ENCODE measurements around the gene C1QTNF4. TPM values are rescaled to one million over a fixed set of nuclear protein-coding genes. Genes with fewer than 3 reads are reported as not detected.

Gene C1QTNF4
- total and polyA plus RNA-seq, 2 of the 13 experiments (the other 11 are each of a cell fraction or from before 2014, with no cell fraction given) = not detected

DNA sequence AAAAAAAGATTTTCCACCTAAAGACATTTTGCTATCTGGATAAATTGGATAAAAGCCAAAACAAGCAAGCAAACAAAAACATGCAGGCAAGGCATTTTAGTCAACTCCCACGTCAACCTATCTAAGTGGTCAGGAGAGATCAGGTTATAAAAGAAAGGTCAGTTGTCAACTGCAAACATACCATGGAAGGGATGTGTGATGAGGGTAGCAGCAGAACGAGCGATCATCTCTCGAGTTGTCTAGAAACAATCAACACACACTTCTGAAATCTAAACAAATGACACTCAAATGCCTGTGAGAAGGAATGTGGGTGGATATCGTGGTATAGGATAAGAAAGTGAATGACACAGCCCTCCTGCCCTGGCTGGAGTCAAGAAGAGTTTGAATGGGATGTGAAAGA is 37.3 kb upstream of the C1QTNF4 start:
- no peaks in the 10 kb centered on the region for H3K9me3 ChIP-seq (ENCODE audit: low read length)
- FAIRE-seq (no peak), ATAC-seq (no peak), DNase-seq (ENCODE audit: low spot score) (no peak)
- H2AFZ ChIP-seq (ENCODE audit: low read length) = no peak overlapping the region
- CTCF ChIA-PET (ENCODE audit: low intra/inter-chr PET ratio, low total read pairs) = no interaction called here
- no peak overlapping the region for H3K27ac ChIP-seq (ENCODE audit: extremely low read length, insufficient read depth, low read length)
- no peak overlapping the region for H3K9ac ChIP-seq (ENCODE audit: insufficient read depth, low read depth, low read length)
- H3K4me1 ChIP-seq (ENCODE audit: insufficient read depth, low read length) = no peaks in the 10 kb centered on the region
- no peaks in the 10 kb centered on the region for H3K27me3 ChIP-seq (ENCODE audit: control insufficient read depth in 1 of 2, insufficient read depth in 2 of 2, low read length in 2 of 2)
- WGBS (ENCODE audit: low lambda C conversion rate) = 93% methylated on average over 5 of the region's 5 CpGs
- H4K20me1 ChIP-seq (ENCODE audit: insufficient read depth, low read length) = no peaks in the 10 kb centered on the region
- peaks cover 24 to 63% of the 10 kb centered on the region in 2 experiments; a peak in 4 of 5 replicates for H3K36me3 ChIP-seq (replicated peaks in 1 of 2; ENCODE audit: control insufficient read depth in 1 of 2, insufficient read depth in 2 of 2, low read length in 2 of 2)
- BruUV-seq (replicated peaks) = TSS peak; percentile 18
- TF ChIP-seq, protein P1, sequence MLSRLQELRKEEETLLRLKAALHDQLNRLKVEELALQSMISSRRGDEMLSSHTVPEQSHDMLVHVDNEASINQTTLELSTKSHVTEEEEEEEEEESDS (CRISPR knock-in tag; IDR thresholded peaks at IDR 0.05; ENCODE audit: borderline replicate concordance) = no peak
- TF ChIP-seq, protein P2, sequence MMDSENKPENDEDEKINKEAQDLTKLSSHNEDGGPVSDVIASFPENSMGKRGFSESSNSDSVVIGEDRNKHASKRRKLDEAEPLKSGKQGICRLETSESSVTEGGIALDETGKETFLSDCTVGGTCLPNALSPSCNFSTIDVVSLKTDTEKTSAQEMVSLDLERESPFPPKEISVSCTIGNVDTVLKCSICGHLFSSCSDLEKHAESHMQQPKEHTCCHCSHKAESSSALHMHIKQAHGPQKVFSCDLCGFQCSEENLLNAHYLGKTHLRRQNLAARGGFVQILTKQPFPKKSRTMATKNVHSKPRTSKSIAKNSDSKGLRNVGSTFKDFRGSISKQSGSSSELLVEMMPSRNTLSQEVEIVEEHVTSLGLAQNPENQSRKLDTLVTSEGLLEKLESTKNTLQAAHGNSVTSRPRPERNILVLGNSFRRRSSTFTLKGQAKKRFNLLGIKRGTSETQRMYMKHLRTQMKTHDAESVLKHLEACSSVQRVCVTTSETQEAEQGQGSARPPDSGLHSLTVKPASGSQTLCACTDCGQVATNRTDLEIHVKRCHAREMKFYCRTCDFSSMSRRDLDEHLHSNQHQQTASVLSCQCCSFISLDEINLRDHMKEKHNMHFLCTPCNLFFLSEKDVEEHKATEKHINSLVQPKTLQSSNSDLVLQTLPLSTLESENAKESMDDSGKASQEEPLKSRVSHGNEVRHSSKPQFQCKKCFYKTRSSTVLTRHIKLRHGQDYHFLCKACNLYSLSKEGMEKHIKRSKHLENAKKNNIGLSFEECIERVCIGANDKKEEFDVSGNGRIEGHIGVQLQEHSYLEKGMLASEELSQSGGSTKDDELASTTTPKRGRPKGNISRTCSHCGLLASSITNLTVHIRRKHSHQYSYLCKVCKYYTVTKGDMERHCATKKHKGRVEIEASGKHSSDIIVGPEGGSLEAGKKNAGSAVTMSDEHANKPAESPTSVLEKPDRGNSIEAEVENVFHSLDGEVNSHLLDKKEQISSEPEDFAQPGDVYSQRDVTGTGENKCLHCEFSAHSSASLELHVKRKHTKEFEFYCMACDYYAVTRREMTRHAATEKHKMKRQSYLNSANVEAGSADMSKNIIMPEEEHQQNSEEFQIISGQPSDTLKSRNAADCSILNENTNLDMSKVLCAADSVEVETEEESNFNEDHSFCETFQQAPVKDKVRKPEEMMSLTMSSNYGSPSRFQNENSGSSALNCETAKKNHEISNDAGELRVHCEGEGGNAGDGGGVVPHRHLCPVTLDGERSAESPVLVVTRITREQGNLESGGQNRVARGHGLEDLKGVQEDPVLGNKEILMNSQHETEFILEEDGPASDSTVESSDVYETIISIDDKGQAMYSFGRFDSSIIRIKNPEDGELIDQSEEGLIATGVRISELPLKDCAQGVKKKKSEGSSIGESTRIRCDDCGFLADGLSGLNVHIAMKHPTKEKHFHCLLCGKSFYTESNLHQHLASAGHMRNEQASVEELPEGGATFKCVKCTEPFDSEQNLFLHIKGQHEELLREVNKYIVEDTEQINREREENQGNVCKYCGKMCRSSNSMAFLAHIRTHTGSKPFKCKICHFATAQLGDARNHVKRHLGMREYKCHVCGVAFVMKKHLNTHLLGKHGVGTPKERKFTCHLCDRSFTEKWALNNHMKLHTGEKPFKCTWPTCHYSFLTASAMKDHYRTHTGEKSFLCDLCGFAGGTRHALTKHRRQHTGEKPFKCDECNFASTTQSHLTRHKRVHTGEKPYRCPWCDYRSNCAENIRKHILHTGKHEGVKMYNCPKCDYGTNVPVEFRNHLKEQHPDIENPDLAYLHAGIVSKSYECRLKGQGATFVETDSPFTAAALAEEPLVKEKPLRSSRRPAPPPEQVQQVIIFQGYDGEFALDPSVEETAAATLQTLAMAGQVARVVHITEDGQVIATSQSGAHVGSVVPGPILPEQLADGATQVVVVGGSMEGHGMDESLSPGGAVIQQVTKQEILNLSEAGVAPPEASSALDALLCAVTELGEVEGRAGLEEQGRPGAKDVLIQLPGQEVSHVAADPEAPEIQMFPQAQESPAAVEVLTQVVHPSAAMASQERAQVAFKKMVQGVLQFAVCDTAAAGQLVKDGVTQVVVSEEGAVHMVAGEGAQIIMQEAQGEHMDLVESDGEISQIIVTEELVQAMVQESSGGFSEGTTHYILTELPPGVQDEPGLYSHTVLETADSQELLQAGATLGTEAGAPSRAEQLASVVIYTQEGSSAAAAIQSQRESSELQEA (CRISPR knock-in tag; IDR thresholded peaks at IDR 0.05; ENCODE audit: not compliant biosample characterization) = no peak
- TF ChIP-seq ZNF569 (CRISPR knock-in tag; IDR thresholded peaks at IDR 0.05; ENCODE audit: borderline replicate concordance) (no peak), KAT2B (IDR thresholded peaks at IDR 0.05; ENCODE audit: borderline replicate concordance, low read depth, low read length) (no peak), CEBPB (IDR thresholded peaks at IDR 0.05; ENCODE audit: borderline replicate concordance, low read depth, low read length) (no peak), BRCA1 (CRISPR knock-in tag; IDR thresholded peaks at IDR 0.05) (no peak)
- in situ Hi-C loops (cut with HindIII; ENCODE audit: extremely low pct_ligation_motif_present, low pct_unique_long_range_greater_than_20kb) (no loop called here), intact Hi-C loops (cut with micrococcal nuclease; ENCODE audit: unreplicated experiment) (no loop called here)
- no peaks in the 10 kb centered on the region for H3K79me2 ChIP-seq (ENCODE audit: insufficient read depth, low read length)
- POLR2A ChIA-PET = no interaction called here
- no peak overlapping the region for H3K4me2 ChIP-seq (ENCODE audit: low read depth, low read length)
- no peak overlapping the region for H3K4me3 ChIP-seq (replicated peaks in 1 of 3; ENCODE audit: insufficient read depth in 1 of 3, low read depth in 2 of 3, low read length in 3 of 3)
